GM12872 (cell line): ENCODE data around the gene BLACAT1.

Experiments
- TF ChIP-seq, protein P1 (sequence below): IDR thresholded peaks from 3 replicates; pipeline ENCODE4 v1.5.1; 2011; ENCODE audit warnings: low read depth, mild to moderate bottlenecking, low read length, moderate library complexity; ENCODE audit not compliant: insufficient read depth

Gene BLACAT1

DNA sequence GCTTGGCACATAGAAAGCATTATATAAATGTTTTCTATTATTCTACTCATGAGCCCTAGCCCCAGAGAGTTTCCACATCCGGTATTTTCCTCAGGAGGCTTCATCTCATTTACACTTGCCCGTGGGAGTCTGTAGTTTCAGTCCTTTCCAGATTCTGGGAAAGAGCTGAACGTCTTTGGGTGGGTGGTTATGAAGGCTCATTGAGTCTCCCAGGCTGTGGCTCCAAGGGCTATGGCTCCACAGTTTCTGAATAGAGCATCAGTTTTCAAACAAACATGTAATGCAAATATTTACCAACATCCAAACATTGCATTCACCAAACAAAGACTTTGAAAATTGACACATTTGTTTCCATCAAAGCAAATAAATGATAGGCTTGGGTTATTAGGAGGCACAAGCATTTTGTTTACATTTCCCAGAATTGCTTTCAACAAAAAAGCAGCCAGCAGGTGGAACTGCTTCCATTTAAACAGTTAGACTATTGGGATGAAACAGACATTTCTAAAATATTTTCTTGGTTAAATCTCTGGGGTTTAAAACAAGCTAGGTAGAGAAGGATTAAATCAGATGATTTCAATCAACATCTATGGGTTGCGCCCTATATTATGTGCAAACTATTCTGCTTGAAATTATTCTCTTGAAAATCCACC is 32.7 kb downstream of the BLACAT1 start:
- TF ChIP-seq, protein P1, sequence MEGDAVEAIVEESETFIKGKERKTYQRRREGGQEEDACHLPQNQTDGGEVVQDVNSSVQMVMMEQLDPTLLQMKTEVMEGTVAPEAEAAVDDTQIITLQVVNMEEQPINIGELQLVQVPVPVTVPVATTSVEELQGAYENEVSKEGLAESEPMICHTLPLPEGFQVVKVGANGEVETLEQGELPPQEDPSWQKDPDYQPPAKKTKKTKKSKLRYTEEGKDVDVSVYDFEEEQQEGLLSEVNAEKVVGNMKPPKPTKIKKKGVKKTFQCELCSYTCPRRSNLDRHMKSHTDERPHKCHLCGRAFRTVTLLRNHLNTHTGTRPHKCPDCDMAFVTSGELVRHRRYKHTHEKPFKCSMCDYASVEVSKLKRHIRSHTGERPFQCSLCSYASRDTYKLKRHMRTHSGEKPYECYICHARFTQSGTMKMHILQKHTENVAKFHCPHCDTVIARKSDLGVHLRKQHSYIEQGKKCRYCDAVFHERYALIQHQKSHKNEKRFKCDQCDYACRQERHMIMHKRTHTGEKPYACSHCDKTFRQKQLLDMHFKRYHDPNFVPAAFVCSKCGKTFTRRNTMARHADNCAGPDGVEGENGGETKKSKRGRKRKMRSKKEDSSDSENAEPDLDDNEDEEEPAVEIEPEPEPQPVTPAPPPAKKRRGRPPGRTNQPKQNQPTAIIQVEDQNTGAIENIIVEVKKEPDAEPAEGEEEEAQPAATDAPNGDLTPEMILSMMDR: no peak

GRCh38 chr1:205421798-205422197 is 34.0 kb downstream of the BLACAT1 start, which contains the start of gene LEMD1:
Gene LEMD1 (minus strand): TSS chr1:205422056. CDS start chr1:205420536, 1,520 bp downstream.
- TF ChIP-seq, protein P1: no peak

DNA sequence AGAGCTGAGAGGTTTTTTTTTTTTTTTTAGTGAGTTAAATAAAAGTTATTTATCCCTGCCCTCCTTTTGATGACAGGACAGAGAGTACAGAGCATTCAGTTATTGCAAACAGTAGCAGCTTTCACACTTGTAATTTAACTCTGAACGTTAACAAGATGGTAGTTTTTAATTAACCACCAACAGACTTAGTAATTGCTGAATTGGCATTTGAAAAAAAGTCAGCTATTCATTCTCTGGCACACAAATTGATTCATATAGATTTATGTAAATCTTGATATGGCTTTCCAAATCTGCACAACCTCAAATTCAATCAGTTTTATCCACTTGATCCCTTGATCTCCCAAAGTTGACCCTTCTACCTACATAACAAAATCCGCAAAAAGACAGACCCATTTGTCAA is 34.9 kb downstream of the BLACAT1 start:
- TF ChIP-seq, protein P1: no peak

DNA sequence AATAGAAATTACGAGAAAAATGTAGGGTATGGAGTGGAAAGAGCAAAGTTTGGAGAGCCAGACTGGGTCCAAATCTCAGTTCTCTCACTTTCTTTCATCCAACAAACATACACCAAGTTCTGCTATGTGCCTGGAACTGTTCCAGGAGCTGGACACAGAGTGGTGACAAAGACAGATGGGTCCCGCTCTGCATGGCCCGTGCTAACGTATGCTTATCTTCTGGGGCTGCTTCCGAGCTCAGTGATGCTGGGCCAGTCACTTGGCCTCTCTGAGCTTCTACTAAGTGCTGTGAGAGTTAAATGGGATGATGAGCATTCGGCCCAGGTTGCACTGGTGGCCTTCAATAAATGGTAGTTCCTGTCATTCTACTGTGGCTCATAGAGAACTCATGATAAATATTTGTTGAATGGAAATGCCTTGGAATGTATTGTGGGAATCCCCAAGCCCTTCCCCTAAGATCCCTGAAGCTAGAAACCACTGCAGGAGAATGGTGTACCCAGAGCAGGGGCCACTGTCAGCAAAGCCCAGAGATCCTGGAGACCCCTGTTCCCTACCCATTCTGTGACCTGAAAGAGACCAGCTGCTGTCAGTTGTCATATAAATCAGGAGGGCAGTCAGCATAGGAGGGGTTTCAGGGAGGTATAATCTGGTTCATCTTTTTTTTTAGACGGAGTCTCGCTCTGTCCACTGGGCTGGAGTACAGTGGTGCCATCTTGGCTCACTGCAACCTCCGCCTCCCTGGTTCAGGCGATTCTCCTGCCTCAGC is 37.8 kb downstream of the BLACAT1 start:
- TF ChIP-seq, protein P1: no peak

DNA sequence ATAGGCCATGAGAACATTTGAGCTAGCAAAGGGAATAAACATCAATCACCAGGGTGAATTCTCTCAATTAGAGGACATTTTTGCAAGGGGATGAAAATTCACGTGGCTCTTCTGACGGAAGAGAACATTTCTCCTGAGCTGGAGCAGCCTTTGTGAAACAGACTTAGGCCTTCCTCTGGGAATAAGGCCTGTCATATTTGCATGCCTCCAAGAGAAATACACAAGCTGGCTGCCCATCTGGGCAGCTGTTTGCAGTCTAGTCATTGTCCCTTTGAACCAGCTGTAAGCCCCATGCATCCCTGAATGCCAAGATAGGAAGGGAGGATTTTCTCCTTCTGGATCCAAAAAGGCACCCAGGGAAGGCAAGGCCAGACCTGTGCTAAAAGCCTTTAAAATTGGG is 39.5 kb downstream of the BLACAT1 start:
- TF ChIP-seq, protein P1: no peak

DNA sequence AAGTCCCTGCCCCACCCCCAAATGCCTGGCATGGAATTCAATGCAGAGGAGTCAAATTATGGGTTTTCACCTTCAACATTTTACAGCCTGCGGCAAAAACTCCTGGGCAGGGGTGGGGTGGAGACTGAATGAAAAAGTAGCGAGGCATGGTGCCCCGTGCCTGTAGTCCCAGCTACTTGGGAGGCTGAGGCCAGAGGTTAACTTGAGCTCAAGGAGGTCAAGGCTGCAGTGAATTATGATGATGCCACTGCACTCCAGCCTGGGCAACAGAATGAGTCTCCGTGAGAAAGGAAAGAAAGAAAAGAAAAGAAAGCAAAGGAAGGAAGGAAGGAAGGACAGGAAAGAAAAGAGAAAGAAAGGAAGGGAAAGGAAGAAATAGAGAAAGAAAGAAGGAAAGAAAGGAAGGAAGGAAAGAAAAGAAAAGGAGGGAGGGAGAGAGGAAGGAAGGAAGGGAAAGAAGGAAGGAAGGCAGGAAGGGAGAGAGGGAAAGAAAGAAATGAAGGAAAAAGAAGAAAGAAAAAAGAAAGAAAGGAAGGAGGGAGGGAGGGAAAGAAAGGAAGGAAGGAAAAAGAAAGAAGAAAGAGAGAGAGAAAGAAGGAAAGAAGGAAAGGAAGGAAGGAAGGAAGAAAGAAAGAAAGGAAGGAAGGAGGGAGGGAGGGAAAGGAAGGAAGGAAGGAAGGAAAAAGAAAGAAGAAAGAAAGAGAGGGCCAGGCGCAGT is 45.1 kb downstream of the BLACAT1 start:
- TF ChIP-seq, protein P1: no peak

- TF ChIP-seq, protein P1: no peak
Measured at GRCh38 chr1:205407970-205408369, 47.9 kb downstream of the BLACAT1 start.
